Measurements from ENCODE around the gene C19orf47.
A peak's percentile ranks its signal among the peaks of the same experiment; 100 is the strongest.

Gene C19orf47, protein sequence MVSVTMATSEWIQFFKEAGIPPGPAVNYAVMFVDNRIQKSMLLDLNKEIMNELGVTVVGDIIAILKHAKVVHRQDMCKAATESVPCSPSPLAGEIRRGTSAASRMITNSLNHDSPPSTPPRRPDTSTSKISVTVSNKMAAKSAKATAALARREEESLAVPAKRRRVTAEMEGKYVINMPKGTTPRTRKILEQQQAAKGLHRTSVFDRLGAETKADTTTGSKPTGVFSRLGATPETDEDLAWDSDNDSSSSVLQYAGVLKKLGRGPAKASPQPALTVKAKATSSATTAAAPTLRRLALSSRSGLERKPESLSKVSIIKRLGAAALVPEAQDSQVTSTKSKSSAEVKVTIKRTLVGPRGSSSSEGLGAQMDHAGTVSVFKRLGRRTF

DNA sequence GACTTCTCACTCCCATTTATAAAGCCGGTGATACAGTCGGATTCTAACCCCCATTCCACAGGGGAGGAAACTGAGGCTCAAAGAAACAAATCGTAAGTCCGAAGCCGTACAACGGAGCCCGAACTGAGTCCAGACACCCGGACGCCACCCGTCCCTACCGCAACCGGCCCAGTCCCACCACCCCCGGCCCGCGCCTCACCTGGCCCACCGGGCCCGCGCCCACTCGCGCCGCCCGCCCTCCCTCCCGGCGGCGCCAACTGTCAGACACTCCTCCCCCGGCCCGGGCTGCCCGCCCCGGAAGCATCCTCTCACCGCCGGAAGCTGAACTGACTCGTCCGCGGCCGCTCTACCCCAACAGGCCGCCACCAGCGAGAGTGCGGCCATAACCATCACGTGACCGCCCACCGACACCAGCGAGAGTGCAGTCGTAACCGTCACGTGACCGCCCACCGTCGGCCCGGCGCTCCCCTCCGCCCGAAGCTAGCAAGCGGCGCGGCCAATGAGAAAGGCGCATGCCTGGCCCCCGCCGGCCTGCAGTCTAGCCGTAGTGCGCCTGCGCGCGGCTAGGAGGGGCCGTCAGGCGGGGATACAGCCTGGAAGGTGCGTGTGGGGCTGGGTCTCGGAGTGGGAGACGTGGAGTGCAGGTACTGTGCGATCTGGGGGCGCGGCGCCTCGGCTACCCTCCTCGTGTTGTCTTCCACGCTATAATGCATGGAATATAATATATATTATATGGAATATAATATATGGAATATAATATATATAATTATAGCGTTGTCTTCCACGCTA lies at the start of gene C19orf47, which contains the start of gene PLD3:
C19orf47 (minus strand) TSS at position 273 of the 789 bp plus-strand sequence. CDS start 6,540 bp downstream, outside the sequence.
PLD3 (plus strand) TSS at position 571 of the 789 bp plus-strand sequence. CDS start 17,789 bp downstream, outside the sequence.
- peak; percentile 98 for DNase-seq

DNA sequence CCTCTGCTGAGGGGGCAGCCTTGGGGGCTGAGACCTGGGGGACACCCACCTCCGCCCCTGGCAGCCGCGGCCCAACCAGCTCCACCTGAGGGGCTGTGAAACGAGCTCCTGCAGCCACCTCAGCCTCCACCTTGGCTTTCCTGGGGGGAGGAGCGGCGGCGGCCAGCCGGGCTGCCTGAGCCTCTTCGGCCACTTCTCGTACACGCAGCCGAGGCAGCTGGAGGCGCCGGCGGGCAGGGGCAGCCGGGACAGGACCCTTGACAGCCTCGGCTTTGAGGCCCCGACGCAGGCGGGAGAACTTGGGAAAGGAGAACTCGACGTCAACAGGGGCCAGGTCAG lies 49.3 kb upstream of the C19orf47 start:
- DNase-seq = no peak

GRCh38 chr19:40396886-40397567 lies 48.8 kb upstream of the C19orf47 start:
- no peak for DNase-seq

GRCh38 chr19:40395956-40396355 lies 47.8 kb upstream of the C19orf47 start:
- no peak for DNase-seq

DNA sequence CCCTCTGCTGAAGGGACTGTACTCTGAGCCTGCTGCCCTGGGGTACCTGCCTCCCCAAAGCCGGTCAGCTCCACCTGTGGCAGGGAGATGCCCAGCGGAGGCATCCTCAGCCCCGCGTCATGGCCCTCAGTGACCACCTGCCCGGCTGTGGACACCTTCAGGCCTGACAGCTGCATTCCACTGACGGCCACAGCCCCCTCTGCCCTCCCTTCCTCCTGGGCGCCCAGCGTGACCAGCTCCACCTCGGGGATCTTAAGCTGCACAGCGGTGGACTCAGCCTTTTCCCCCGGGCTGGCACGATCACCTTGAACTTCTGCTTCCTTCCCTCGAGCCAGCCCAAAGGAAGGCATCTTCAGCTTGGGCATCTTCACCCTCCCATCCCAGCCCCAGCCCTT lies 46.6 kb upstream of the C19orf47 start:
- DNase-seq = no peak

- no peak for DNase-seq
Measured at GRCh38 chr19:40393894-40394815, 46.0 kb upstream of the C19orf47 start.

DNA sequence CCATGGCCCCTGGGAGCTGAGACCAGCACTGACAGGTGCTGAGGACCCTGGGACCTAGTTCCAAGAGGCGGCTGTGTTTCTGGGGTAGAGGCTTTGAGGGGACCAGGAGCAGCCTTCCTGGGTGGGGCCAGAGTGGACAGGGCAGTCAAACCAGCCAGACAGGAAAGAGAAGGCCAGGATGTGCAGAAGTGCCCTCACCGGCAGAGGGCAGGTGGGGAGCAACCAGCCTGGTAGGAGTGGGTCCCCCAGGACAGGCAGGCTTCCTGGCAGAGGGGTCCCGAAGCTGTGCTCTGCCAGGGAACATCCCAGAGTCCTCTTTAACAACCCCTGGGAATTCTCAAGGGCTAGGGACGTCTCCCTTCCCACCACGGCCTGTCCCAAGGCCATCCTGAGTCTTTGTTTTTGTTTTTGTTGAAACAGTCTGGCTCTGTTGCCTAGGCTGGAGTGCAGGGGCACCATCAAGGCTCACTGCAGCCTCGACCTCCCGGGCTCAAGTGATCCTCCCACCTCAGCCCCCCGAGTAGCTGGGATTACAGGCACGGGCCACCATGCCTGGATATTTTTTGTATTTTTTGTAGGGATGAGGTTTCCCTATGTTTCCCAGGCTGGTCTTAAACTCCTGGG lies 44.8 kb upstream of the C19orf47 start:
- no peak for DNase-seq

DNA sequence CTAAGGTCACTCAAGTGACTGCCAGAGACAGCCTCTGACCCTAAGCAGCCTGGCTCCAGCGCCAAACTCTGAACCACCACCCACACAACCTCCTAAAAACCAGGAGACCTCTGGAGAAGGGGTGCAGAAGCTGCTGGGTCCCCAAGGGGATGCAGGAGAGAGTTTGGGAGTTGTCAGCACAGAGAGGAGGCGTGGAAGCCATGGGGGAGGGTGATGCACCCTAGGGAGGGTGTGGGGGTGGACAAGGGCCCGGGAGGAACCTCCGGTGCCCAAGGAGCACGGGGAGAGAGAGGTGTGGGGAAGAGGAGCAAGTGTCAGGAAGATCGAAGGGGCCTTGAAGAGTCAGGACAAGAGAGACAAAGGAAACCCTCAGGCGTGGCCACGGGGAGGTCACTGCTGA lies 43.9 kb upstream of the C19orf47 start:
- DNase-seq = no peak

- DNase-seq = no peak
Measured at GRCh38 chr19:40390084-40390742, 42.0 kb upstream of the C19orf47 start, which contains the start of gene HIPK4. Gene HIPK4, minus strand, starts transcription at chr19:40390181. Its CDS starts 279 bp downstream, at chr19:40389902.

GRCh38 chr19:40389404-40390083 lies 41.3 kb upstream of the C19orf47 start:
- DNase-seq = no peak

GRCh38 chr19:40388481-40388880 lies 40.3 kb upstream of the C19orf47 start:
- DNase-seq = no peak

GRCh38 chr19:40387155-40387554 lies 39.0 kb upstream of the C19orf47 start:
- DNase-seq = no peak

GRCh38 chr19:40383668-40384248 lies 35.6 kb upstream of the C19orf47 start:
- no peak for DNase-seq

DNA sequence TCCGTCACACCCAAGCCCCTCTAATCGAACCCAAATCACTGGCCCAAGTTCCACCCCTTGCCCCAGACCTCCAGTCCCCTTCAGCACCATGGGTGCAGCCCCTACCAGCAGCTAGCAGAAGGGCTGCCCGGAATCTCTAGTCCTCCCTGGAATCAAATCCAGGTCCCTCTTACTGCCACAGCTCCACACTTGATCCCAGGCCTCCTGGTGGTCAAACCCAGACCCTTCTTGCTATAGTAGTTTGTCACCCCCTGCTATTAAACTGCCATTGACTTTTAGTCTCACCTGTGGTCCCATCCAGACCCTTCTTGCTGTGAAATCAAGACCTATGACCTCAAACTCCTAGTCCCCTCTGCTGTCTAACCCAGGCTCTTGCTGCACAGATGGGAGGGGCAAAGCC lies 33.1 kb upstream of the C19orf47 start:
- no peak for DNase-seq

GRCh38 chr19:40380199-40381037 lies 32.2 kb upstream of the C19orf47 start:
- no peak for DNase-seq

GRCh38 chr19:40379446-40380198 lies 31.4 kb upstream of the C19orf47 start:
- DNase-seq = no peak

GRCh38 chr19:40378509-40378908 lies 30.3 kb upstream of the C19orf47 start:
- no peak for DNase-seq

GRCh38 chr19:40377876-40378385 lies 29.7 kb upstream of the C19orf47 start:
- no peak for DNase-seq
